Urothelium cell line (cell line): ENCODE data around the gene UBE3D.
A peak's percentile ranks its signal among the peaks of the same experiment; 100 is the strongest.

Experiments used
- DNase-seq: peaks from one replicate; pipeline ENCODE4 v3.0.0; 2011; ENCODE audit warnings: low spot score, mixed read lengths
- FAIRE-seq: peaks from 2 replicates; lab custom pipeline; 2011; peaks lifted over from hg19 to GRCh38; lab: Jason Lieb, UNC

The UBE3D gene, protein sequence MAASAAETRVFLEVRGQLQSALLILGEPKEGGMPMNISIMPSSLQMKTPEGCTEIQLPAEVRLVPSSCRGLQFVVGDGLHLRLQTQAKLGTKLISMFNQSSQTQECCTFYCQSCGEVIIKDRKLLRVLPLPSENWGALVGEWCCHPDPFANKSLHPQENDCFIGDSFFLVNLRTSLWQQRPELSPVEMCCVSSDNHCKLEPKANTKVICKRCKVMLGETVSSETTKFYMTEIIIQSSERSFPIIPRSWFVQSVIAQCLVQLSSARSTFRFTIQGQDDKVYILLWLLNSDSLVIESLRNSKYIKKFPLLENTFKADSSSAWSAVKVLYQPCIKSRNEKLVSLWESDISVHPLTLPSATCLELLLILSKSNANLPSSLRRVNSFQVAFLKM

DNA sequence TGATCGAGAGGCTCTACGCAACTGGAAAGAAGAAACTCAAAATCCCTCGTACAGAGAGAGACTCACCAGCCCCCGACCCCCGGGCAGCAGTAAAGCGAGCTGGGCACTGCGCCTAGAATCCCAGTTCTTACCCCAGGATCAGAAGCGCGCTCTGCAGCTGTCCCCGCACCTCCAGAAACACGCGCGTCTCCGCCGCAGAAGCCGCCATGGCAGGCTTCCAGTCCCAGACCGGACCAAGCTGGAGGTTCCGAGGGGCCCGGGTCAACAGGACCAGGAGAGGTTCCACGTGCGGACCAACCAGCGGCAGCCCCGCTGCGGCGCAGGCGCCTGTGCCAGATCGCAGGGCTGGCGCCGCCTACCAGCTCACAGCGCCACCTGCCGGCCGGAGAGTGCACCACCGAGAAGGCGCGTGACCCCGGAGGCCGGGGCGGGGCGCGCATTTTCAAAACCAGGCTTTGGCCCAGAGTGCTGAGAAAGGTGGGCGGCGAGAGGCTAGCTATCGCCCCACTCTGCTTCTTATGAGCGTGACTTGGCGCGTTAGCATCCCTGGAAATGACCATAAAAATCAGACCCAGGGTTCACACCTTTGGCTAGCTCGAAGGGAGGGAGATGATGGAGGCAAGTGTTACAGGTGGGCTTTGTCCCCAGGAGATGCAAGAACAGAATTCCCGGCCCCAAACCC, at the start of gene UBE3D:
Gene UBE3D (minus strand): TSS at position 331 of the 682 bp plus-strand sequence. CDS start 123 bp downstream, at position 208.
- peak; percentile 84 for DNase-seq
- no peak for FAIRE-seq

GRCh38 chr6:83114164-83114563, 48.5 kb upstream of the UBE3D start:
- DNase-seq (no peak), FAIRE-seq (no peak)

GRCh38 chr6:83113258-83113657, 47.6 kb upstream of the UBE3D start:
- no peak for DNase-seq
- FAIRE-seq: no peak

DNA sequence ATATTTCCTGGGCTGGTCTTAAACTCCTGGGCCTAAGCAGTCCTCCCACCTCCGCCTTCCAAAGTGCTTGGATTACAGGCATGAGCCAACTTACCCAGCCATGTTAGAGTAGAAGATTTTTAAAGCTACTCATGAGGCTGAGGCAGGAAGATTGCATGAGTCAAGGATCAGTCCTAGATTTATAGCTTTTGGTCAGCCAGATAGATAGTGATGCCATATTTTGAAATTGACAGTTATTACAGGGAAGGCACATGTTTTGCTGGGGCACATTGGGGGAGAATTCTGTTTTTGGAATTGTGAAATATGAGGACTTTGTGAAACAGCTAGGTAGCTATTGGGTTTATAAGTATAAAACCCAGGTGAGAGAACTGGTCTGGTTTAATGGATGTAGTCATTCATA, 42.7 kb upstream of the UBE3D start:
- FAIRE-seq (no peak), DNase-seq (no peak)

GRCh38 chr6:83098589-83098988, 32.9 kb upstream of the UBE3D start:
- DNase-seq (no peak), FAIRE-seq (no peak)

GRCh38 chr6:83097675-83098074, 32.0 kb upstream of the UBE3D start:
- FAIRE-seq: no peak

GRCh38 chr6:83097204-83097603, 31.6 kb upstream of the UBE3D start:
- FAIRE-seq (no peak), DNase-seq (no peak)

More at GRCh38 chr6:83097675-83098074, 32.0 kb upstream of the UBE3D start:
- DNase-seq: no peak

DNA sequence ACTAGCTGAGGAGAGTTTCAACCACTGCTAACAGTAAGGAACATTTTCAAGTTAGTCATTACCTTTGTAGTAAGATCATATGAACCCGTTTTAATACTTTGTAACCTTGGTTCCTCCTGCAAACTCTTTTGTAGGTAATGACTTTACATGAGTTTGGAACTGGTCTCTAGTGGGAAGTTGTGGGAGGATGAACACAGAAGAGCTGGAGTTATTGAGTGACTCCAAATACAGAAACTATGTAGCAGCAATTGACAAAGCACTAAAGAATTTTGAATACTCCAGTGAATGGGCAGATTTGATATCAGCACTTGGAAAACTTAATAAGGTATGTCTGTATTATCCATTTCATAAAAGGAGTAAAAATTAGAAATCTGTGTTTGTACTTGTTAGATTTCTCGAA, 31.1 kb upstream of the UBE3D start:
- no peak for FAIRE-seq
- no peak for DNase-seq

GRCh38 chr6:83092756-83093399, 27.2 kb upstream of the UBE3D start:
- FAIRE-seq (no peak), DNase-seq (no peak)

GRCh38 chr6:83086751-83087150, 21.1 kb upstream of the UBE3D start:
- no peak for FAIRE-seq
- DNase-seq: no peak

DNA sequence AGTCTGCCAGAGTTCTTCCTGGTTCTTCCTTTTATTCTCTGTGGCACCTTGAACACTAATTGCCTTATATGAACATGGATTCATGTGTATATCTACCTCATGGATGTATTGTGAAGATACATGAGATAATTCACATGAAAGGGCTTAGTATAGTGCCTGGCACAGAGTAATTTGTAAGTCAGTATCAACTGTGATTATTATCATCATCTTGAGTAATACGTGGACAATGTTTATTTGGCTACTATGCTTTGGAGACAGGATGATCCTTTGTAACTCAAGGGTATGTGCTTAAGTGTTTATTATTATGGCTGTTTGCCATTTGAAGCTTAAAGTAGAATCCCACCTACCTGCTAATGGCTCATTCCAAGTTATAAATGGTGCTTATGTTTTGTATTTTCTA, 17.8 kb upstream of the UBE3D start:
- no peak for DNase-seq
- FAIRE-seq: no peak

- DNase-seq (no peak), FAIRE-seq (no peak)
Measured at GRCh38 chr6:83073615-83074014, 8.0 kb upstream of the UBE3D start.

- FAIRE-seq: no peak
Measured at GRCh38 chr6:83072726-83073125, 7.1 kb upstream of the UBE3D start.

DNA sequence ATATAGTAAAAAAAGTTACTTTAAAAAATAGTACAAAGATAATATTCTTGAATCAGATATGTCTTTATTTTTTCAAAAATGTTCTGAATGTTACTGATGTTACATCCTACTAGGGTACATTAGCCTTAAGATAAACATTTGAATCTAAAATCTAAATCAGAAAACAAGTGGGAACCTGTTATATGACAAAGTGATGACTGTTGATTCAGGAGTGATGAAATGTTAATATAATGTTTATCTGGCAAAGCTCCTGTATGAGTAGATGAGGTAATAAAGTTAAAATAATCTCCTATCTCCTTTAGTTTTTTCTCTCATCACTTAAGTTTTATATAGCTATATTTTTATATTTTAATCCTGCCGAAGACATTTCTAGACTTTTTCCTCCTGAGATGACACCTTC, 6.1 kb upstream of the UBE3D start:
- no peak for DNase-seq
- FAIRE-seq: no peak

More at GRCh38 chr6:83072726-83073125, 7.1 kb upstream of the UBE3D start:
- DNase-seq: no peak

DNA sequence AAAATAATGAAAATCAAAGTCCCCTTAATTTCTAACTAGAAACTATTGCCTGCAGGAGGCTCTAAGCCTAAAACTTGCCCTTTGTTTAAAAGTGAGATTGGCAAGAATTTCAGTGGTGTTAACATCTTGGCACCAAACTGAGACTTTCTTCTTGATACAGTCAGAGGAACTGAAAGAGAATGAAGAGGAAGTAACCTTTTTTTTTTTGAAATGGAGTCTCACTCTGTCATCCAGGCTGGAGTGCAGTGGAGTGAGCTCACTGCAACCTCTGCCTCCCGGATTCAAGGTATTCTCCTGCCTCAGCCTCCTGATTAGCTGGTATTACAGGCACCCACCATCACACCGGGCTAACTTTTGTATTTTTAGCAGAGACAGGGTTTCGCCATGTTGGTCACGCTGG, 5.4 kb upstream of the UBE3D start:
- FAIRE-seq: no peak

GRCh38 chr6:83069633-83070032, 4.0 kb upstream of the UBE3D start:
- FAIRE-seq (no peak), DNase-seq (no peak)

More for the DNA sequence above, 5.4 kb upstream of the UBE3D start:
- no peak for DNase-seq

- DNase-seq: no peak
- no peak for FAIRE-seq
Measured at GRCh38 chr6:83068616-83069015, 3.0 kb upstream of the UBE3D start.

DNA sequence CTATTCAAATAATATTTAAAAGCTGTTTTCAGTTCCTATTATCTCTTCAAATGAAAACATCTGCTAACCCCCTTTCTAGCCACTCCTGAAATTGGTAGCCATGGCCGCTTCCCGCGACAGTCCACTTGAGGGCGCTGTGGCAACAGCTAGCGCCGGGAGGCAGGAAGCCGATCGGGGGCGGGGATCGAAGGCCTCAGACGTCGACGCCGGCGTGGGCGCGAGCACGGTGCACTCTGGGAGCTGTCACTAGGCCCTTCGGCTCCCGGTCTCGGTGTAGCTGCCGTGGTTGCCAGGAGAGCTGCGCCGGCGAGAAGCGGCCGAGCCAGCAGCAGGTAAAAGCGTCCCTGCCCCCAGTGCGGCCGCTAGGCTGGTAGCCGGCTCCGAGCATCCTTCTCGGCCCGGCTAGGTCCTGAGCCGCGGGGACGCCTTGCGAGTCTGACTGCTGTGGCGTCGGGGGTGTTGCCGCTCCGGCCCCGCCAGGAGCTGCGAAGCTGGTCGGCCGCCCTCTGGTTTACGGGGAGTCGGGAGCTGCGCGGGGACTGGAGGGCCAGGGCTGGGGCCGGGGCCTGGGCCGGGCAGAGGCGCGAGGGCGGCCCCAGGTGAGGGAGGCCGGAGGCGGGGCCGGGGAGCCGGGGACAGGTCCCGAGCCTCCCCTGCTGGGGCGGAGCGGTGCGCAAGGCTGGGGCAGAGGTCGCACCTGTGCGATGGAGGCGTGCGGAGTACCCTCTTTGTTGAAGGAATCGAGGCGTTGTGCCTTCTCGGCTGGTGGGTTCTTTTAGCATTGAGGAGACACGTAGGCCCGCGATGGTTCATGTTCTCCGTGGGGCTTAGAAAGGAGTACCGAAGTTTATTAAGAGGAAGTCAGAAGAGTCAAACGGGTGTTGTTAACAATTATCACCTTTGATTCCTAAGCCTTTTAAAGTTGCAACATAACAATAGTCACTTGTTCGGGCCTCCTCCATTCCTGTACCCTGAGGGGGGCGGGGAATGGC, 2.1 kb upstream of the UBE3D start, which contains the start of gene DOP1A:
Gene DOP1A (plus strand): TSS at position 224 of the 992 bp plus-strand sequence. CDS start 29,307 bp downstream, outside the sequence.
- FAIRE-seq: no peak
- DNase-seq: peak; percentile 86

DNA sequence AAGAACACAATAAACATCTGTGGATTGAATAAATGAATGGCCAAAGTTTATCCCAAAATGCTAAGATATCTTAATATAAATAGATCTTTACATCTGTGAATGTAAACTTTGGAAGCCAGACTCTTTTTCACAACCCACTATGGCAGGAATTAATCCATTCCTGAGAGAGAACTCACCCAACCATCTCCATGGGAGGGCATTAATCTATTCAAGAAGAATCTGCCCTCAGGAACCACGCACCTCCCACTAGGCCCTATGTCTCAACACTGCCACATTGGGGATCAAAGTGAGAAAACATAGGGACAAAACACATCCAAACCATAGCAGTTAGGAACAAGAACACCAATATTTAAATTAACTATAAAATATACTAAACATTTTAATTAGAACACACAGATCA, 3.4 kb downstream of the UBE3D start:
- DNase-seq: no peak
- FAIRE-seq: no peak

DNA sequence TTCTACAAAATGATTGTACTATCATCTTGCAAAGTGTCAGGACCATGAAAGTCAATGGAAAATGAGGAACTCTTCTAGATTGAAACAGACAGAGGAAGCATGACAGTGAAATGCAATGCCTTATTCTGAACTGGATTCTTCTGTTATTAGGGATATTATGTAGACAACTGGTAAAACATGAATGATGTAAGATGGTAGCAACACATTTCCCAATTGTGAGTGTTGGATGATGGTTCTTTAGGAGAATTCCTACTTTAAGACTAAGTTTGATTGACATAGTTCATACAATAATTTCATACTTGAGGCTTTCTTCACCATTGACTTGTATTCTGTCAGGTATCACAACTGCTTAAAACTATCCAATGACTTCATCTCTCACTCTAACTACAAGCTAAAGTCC, 4.5 kb downstream of the UBE3D start:
- DNase-seq (no peak), FAIRE-seq (no peak)
